Chondrocyte (in vitro differentiated cells): ENCODE data around the gene DHODH. TPM values are rescaled to one million over a fixed set of nuclear protein-coding genes. Genes with fewer than 3 reads are reported as not detected.

ENCODE experiments used
- DNase-seq: peaks from one replicate; pipeline ENCODE4 v3.0.0; 2021; ENCODE audit warnings: mixed read lengths, low spot score
- H3K27ac Mint-ChIP-seq: one replicate; pipeline ENCODE4 v1.8.0; 2021; ENCODE audit warnings: mild to moderate bottlenecking, moderate library complexity, mixed read lengths; ENCODE audit not compliant: unreplicated experiment
- H3K27me3 Mint-ChIP-seq: 2 replicates; pipeline ENCODE4 v1.8.0; 2021; ENCODE audit warnings: low read depth, mixed read lengths
- H3K36me3 Mint-ChIP-seq: 2 replicates; pipeline ENCODE4 v1.8.0; 2021; ENCODE audit warnings: low read depth, mixed read lengths
- H3K4me1 Mint-ChIP-seq: 2 replicates; pipeline ENCODE4 v1.8.0; 2021; ENCODE audit warnings: low read depth, mild to moderate bottlenecking, mixed read lengths
- H3K4me3 Mint-ChIP-seq: one replicate; pipeline ENCODE4 v1.8.0; 2021; ENCODE audit warnings: mild to moderate bottlenecking, moderate library complexity, mixed read lengths; ENCODE audit not compliant: unreplicated experiment
- H3K9me3 Mint-ChIP-seq: 2 replicates; pipeline ENCODE4 v1.8.0; 2021; ENCODE audit warnings: low read depth, mixed read lengths
- CTCF ChIP-seq: fragments of 200-600 bp; sonication (generic); IDR thresholded peaks from 2 replicates; pipeline ENCODE4 v1.5.0; 2021; ENCODE audit warnings: antibody characterized with exemption, mild to moderate bottlenecking, moderate library complexity
- total RNA-seq: library from RNA; stranded (reverse); gene quantifications from 3 replicates; pipeline ENCODE4 v1.2.1, GENCODE V29; 2021

DHODH gene
- total RNA-seq, 1 donor from 2014 or later, result 5.7 TPM

GRCh38 chr16:72013888-72014581 is 5.5 kb downstream of the DHODH start:
- Mint-ChIP-seq H3K9me3 (no peaks in the 10 kb centered on the region), H3K4me3 (no peak overlapping the region)

GRCh38 chr16:72014675-72015074 is 6.1 kb downstream of the DHODH start:
- Mint-ChIP-seq H3K9me3 (no peaks in the 10 kb centered on the region), H3K27ac (no peak overlapping the region), H3K4me3 (no peak overlapping the region), H3K27me3 (no peaks in the 10 kb centered on the region), H3K4me1 (peaks cover 12% of the 10 kb centered on the region), H3K36me3 (peaks cover 4% of the 10 kb centered on the region)
- TF ChIP-seq CTCF, result no peak
- DNase-seq, result no peak

More at GRCh38 chr16:72013888-72014581, 5.5 kb downstream of the DHODH start:
- H3K27ac Mint-ChIP-seq, result no peak overlapping the region
- peaks cover 4% of the 10 kb centered on the region for H3K36me3 Mint-ChIP-seq
- peaks cover 12% of the 10 kb centered on the region for H3K4me1 Mint-ChIP-seq
- no peak for DNase-seq
- H3K27me3 Mint-ChIP-seq, result no peaks in the 10 kb centered on the region
- no peak for TF ChIP-seq CTCF

- H3K27ac Mint-ChIP-seq, result no peak overlapping the region
- H3K4me3 Mint-ChIP-seq, result no peak overlapping the region
- TF ChIP-seq CTCF, result no peak
- no peaks in the 10 kb centered on the region for H3K27me3 Mint-ChIP-seq
- peaks cover 4% of the 10 kb centered on the region for H3K36me3 Mint-ChIP-seq
- no peaks in the 10 kb centered on the region for H3K9me3 Mint-ChIP-seq
- DNase-seq, result no peak
- peaks cover 9% of the 10 kb centered on the region for H3K4me1 Mint-ChIP-seq
Measured at GRCh38 chr16:72015124-72015523, 6.6 kb downstream of the DHODH start.

GRCh38 chr16:72018470-72018869 is 9.9 kb downstream of the DHODH start:
- peaks cover 11% of the 10 kb centered on the region for H3K36me3 Mint-ChIP-seq

GRCh38 chr16:72021043-72021442 is 12.5 kb downstream of the DHODH start:
- Mint-ChIP-seq H3K27me3 (no peaks in the 10 kb centered on the region), H3K4me1 (no peaks in the 10 kb centered on the region), H3K4me3 (no peak overlapping the region), H3K27ac (no peak overlapping the region), H3K36me3 (peaks cover 20% of the 10 kb centered on the region), H3K9me3 (no peaks in the 10 kb centered on the region)
- TF ChIP-seq CTCF, result no peak
- no peak for DNase-seq

More at GRCh38 chr16:72018470-72018869, 9.9 kb downstream of the DHODH start:
- H3K4me3 Mint-ChIP-seq, result no peak overlapping the region
- no peak overlapping the region for H3K27ac Mint-ChIP-seq
- H3K4me1 Mint-ChIP-seq, result peaks cover 7% of the 10 kb centered on the region
- H3K9me3 Mint-ChIP-seq, result no peaks in the 10 kb centered on the region
- TF ChIP-seq CTCF, result no peak
- no peaks in the 10 kb centered on the region for H3K27me3 Mint-ChIP-seq
- DNase-seq, result no peak
